Body of pancreas (tissue), 4 donors: ENCODE measurements around the gene NLRP9. TPM values are rescaled to one million over a fixed set of nuclear protein-coding genes. Genes with fewer than 3 reads are reported as not detected.

ENCODE experiments used
- ATAC-seq: fragments of 150-250 bp; one replicate; pipeline ENCODE4 v1.9.1; 2016
- DNase-seq, 4 donors: peaks; one replicate each; pipeline ENCODE4 v3.0.0-alpha.2; 2019
- H3K27ac ChIP-seq, 4 donors: fragments of 200-600 bp; sonication (generic); 1 replicate in 3 of 4; 2 replicates in 1 of 4; pipeline versions ENCODE4 v1.5.1 to v1.6.1; 2016 to 2019; ENCODE audit warnings: mild to moderate bottlenecking in 1 of 4, mixed read lengths in 1 of 4, moderate library complexity in 1 of 4
- H3K27me3 ChIP-seq, 2 donors: fragments of 200-600 bp; sonication (generic); one replicate each; pipeline ENCODE4 v1.6.0; 2016; ENCODE audit warnings: mild to moderate bottlenecking in 1 of 2
- H3K36me3 ChIP-seq, 2 donors: fragments of 200-600 bp; sonication (generic); replicated peaks in 1 of 2; 2 replicates each; pipeline ENCODE4 v1.5.1; 2016; ENCODE audit warnings: low read depth in 2 of 2; ENCODE audit not compliant: insufficient read depth in 1 of 2
- H3K4me1 ChIP-seq: fragments of 200-600 bp; sonication (generic); one replicate; pipeline ENCODE4 v1.6.0; 2016
- H3K4me3 ChIP-seq, 2 donors: fragments of 200-600 bp; sonication (generic); 1 replicate in 1 of 2; 2 replicates in 1 of 2; pipeline ENCODE4 v1.5.1; 2016 to 2019
- H3K9me3 ChIP-seq, 3 donors: fragments of 200-600 bp; sonication (generic); 1 replicate in 2 of 3; 2 replicates in 1 of 3; pipeline ENCODE4 v1.5.1; 2016
- POLR2A ChIP-seq, 3 donors: fragments of 450-650 bp; IDR thresholded peaks; one replicate each; pipeline ENCODE4 v1.6.1; 2016; ENCODE audit warnings: antibody characterized with exemption in 3 of 3, mild to moderate bottlenecking in 2 of 3
- WGBS, 2 donors: methylation state at CpG; one replicate each; pipeline ENCODE4 v1.1.5; 2017; 5-methylcytosine and 5-hydroxymethylcytosine counted together
- intact Hi-C: fragments of 100-400 bp; cut with DNase I; formaldehyde crosslinking; loops from one replicate; pipeline ENCODE4 v1.15.1; 2023
- total RNA-seq, 2 donors: library from RNA; depleted of rRNA; stranded (reverse); fragments of >200 nt; gene quantifications; one replicate each; pipeline ENCODE4 v1.1.0, GENCODE V29; 2016
- TF ChIP-seq, protein P1 (sequence below), 7 experiments: fragments of 450-650 bp in 4 of 7; fragments of 200-600 bp in 3 of 7; sonication (generic) in 3 of 7; IDR thresholded peaks; one replicate each; pipeline ENCODE4 v1.5.1; 2016 to 2019; ENCODE audit warnings: antibody characterized with exemption in 7 of 7

Gene NLRP9
- total RNA-seq, 2 donors from 2014 or later: not detected

DNA sequence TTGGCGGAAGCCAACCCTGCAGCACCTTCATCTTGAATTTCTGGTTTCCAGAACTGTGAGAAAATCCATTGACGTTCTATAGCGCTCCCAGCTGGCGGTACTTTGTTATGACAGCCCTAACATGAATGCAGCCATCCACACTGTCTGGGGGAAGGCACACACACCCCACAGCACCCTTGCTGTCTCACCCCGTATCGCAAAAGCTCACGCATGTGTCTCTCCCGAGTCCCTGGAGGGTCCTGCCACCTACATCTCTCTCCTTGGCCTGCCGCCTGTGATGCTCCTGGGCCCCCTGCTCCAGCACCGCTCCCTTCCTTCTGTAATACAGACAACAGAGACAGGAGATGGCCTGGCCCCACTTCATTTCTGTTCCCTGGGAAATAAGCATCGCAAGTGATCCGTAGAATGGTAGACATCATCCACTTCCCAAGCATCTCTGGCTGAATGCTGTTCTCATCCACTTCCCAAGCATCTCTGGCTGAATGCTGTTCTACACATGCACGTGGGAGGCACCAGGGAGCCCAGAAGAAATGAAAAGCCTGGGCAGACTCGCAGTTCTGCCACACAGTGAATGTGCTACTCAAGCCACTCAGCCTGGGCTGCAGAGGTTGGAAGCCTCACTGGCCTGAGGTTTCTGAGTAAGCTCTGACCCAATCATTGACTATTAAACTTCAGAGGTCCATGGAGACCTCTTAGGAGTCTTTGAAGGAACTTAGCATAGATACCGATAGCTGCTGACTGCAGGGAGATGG, 33.5 kb downstream of the NLRP9 start:
- no peak for TF ChIP-seq POLR2A (IDR thresholded peaks at IDR 0.05)
- TF ChIP-seq, protein P1, sequence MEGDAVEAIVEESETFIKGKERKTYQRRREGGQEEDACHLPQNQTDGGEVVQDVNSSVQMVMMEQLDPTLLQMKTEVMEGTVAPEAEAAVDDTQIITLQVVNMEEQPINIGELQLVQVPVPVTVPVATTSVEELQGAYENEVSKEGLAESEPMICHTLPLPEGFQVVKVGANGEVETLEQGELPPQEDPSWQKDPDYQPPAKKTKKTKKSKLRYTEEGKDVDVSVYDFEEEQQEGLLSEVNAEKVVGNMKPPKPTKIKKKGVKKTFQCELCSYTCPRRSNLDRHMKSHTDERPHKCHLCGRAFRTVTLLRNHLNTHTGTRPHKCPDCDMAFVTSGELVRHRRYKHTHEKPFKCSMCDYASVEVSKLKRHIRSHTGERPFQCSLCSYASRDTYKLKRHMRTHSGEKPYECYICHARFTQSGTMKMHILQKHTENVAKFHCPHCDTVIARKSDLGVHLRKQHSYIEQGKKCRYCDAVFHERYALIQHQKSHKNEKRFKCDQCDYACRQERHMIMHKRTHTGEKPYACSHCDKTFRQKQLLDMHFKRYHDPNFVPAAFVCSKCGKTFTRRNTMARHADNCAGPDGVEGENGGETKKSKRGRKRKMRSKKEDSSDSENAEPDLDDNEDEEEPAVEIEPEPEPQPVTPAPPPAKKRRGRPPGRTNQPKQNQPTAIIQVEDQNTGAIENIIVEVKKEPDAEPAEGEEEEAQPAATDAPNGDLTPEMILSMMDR (IDR thresholded peaks at IDR 0.05): peak in 3 of 7 experiments; percentile 5 to 18 (median 10)
- 88 to 92% methylated on average over 15 of the region's 15 CpGs for WGBS, 2 donors
- Histone ChIP-seq H3K4me1 (peaks cover 20% of the 10 kb centered on the region), H3K4me3 (no peak overlapping the region), H3K27ac (no peak overlapping the region), H3K9me3 (no peaks in the 10 kb centered on the region), H3K27me3 (no peaks in the 10 kb centered on the region), H3K36me3 (peaks cover 0 to 3% of the 10 kb centered on the region in 2 donors)
- DNase-seq (peak in 1 of 4 donors; percentile 13), ATAC-seq (no peak)
- intact Hi-C loops: loop anchor here (10.0 kb wide), 1 partner anchor 110 kb away; no protein-coding TSS in a partner anchor

DNA sequence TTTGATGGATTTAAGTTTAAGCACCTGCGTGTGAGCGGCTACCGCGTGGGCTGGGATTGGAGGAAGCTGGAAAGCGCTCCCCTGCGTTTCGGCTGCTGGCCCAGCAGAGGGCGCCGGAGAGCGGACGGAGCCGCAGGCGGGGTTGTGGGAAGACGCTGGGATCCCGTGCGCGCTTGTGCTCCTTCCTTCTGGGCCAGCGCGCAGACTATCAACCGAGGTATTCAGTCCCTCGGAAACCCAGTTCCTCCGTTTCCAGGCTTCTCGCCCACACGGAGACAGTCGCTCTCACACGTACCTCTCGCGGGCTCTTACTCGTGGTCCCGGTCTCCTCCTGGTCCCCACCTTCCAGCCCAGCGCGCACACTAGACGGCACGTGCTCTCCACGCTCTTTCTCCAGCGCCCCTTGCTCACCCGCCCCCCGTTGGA, 34.4 kb downstream of the NLRP9 start:
- WGBS, 2 donors: 30 to 74% methylated on average over 18 to 33 of the region's 38 CpGs
- intact Hi-C loops: loop anchor here (10.0 kb wide), 1 partner anchor 111 kb away; no protein-coding TSS in a partner anchor
- ATAC-seq: peak; percentile 83
- H3K9me3 ChIP-seq: no peaks in the 10 kb centered on the region
- no peak overlapping the region for H3K27ac ChIP-seq
- peak; percentile 71 to 78 (median 75) for DNase-seq
- H3K4me1 ChIP-seq: peaks cover 20% of the 10 kb centered on the region
- no peak for TF ChIP-seq POLR2A (IDR thresholded peaks at IDR 0.05)
- TF ChIP-seq, protein P1 (IDR thresholded peaks at IDR 0.05): peak; percentile 84 to 94 (median 90)
- no peaks in the 10 kb centered on the region for H3K27me3 ChIP-seq
- no peak overlapping the region for H3K4me3 ChIP-seq
- peaks cover 0 to 5% of the 10 kb centered on the region in 2 donors for H3K36me3 ChIP-seq

DNA sequence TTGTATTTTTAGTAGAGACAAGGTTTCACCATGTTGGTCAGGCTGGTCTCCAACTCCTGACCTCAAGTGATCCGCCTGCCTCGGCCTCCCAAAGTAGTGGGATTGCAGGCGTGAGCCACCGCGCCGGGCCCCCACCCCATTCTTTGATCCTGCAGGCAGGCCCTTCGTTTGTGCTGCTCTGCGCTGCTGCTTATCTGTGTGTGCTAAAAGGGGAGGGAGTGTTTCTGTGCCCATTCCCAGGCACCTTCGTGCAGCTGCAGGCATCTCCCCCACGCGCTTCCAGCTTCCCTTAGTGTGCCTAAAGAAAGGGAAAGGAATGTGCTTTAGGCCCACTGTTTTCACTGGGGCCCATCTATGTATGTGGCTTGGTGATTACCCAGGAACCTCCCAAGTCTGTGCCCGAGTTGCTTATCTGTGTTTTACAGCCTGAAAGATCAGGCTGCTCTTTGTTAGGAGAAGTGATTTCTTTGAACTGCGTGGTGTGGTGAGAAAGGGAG, 36.0 kb downstream of the NLRP9 start:
- ATAC-seq: peak; percentile 33
- no peaks in the 10 kb centered on the region for H3K9me3 ChIP-seq
- H3K4me1 ChIP-seq: peaks cover 20% of the 10 kb centered on the region
- no peak for TF ChIP-seq POLR2A (IDR thresholded peaks at IDR 0.05)
- TF ChIP-seq, protein P1 (IDR thresholded peaks at IDR 0.05): no peak
- H3K36me3 ChIP-seq: peaks cover 0 to 12% of the 10 kb centered on the region in 2 donors
- no peaks in the 10 kb centered on the region for H3K27me3 ChIP-seq
- 21 to 33% methylated on average over 13 of the region's 13 CpGs for WGBS, 2 donors
- H3K27ac ChIP-seq: no peak overlapping the region
- peak in 3 of 4 donors; percentile 27 to 45 (median 43) for DNase-seq
- no peak overlapping the region for H3K4me3 ChIP-seq
- intact Hi-C loops: loop anchor here (10.0 kb wide), 1 partner anchor 113 kb away; no protein-coding TSS in a partner anchor

DNA sequence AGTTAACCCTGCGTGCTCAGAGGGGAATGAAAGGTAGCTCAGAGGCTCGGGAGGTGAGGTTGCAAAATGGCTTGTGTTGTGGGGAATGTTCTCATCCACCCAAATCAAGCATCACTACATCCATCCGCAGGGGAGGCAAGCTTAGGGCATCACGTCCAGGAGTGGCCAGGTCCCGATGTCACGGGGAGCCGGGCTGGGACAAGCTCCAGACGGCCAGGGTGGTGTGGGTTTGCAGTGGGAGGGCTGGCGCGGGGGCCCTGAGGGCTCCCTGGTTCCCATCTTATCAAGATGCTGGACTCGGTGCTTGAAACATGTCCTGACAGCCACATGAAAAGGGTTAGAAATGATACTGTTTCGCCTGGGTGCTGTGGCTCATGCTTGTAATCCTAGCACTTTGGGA, 37.4 kb downstream of the NLRP9 start:
- intact Hi-C loops: loop anchor here (10.0 kb wide), 1 partner anchor 114 kb away; no protein-coding TSS in a partner anchor
- H3K27ac ChIP-seq: no peak overlapping the region
- H3K9me3 ChIP-seq: no peaks in the 10 kb centered on the region
- TF ChIP-seq POLR2A (IDR thresholded peaks at IDR 0.05): no peak
- TF ChIP-seq, protein P1 (IDR thresholded peaks at IDR 0.05): no peak
- peaks cover 0 to 14% of the 10 kb centered on the region in 2 donors for H3K36me3 ChIP-seq
- ATAC-seq (no peak), DNase-seq (no peak)
- H3K4me3 ChIP-seq: no peak overlapping the region
- 83 to 100% methylated on average over 9 to 12 of the region's 12 CpGs for WGBS, 2 donors
- peaks cover 20% of the 10 kb centered on the region for H3K4me1 ChIP-seq
- no peaks in the 10 kb centered on the region for H3K27me3 ChIP-seq
